Measurements from ENCODE around the gene PNKD.

DNA sequence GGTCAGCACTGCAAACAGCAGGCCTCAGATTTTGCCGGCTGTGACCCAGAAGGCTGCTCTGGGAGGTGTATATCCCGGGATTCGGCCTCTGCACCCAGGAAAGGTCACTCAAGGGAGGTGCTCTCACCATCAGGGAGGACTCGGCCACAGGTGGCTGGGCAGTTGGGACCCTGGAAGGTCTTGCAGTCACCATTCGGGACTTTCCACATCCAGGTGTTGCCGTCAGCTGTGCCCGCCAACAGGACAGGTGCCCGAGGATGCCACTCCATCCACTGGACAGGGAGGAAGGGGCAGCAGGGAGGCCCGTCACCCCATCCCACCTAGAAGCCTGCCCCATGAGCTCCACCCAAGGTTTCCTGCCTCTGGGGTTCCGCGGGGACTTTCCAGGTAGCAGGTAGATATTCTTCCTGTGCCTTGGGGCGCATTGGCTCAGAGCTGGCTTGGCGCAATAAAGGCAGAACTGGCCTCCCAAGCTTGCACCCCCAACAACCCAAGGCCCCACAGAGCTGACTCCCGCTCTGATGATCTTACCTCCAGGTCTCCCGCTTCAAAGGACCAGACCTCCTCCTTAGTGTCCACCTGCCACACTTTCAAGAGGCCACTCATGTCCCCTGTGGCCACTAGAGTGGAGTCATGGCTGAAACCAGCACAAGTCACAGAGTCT is 3.9 kb upstream of the PNKD start:
- TF ChIP-seq, protein P1, sequence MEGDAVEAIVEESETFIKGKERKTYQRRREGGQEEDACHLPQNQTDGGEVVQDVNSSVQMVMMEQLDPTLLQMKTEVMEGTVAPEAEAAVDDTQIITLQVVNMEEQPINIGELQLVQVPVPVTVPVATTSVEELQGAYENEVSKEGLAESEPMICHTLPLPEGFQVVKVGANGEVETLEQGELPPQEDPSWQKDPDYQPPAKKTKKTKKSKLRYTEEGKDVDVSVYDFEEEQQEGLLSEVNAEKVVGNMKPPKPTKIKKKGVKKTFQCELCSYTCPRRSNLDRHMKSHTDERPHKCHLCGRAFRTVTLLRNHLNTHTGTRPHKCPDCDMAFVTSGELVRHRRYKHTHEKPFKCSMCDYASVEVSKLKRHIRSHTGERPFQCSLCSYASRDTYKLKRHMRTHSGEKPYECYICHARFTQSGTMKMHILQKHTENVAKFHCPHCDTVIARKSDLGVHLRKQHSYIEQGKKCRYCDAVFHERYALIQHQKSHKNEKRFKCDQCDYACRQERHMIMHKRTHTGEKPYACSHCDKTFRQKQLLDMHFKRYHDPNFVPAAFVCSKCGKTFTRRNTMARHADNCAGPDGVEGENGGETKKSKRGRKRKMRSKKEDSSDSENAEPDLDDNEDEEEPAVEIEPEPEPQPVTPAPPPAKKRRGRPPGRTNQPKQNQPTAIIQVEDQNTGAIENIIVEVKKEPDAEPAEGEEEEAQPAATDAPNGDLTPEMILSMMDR (IDR thresholded peaks at IDR 0.05): no peak
- TF ChIP-seq POLR2AphosphoS5 (IDR thresholded peaks at IDR 0.05) (no peak), POLR2A (IDR thresholded peaks at IDR 0.05) (no peak)
